Stomach (tissue), 4 donors: Measurements from ENCODE around the gene RNF151.

Experiments used
- CTCF ChIP-seq, 7 experiments: fragments of 450-650 bp in 4 of 7; fragments of 200-600 bp in 3 of 7; sonication (generic) in 3 of 7; IDR thresholded peaks; one replicate each; pipeline ENCODE4 v1.5.1; 2016 to 2019; ENCODE audit warnings: antibody characterized with exemption in 7 of 7, control low read depth in 2 of 7, mild to moderate bottlenecking in 1 of 7
- POLR2A ChIP-seq, 4 donors: fragments of 450-650 bp; IDR thresholded peaks; one replicate each; pipeline ENCODE4 v1.6.1; 2016; ENCODE audit warnings: antibody characterized with exemption in 4 of 4, control low read depth in 2 of 4, mild to moderate bottlenecking in 1 of 4, moderate library complexity in 1 of 4
- POLR2AphosphoS5 ChIP-seq, 3 donors: sonication (generic); formaldehyde crosslinking; IDR thresholded peaks; one replicate each; pipeline ENCODE4 v1.6.1; 2016; ENCODE audit warnings: antibody characterized with exemption in 3 of 3

- TF ChIP-seq CTCF (IDR thresholded peaks at IDR 0.05) (no peak), POLR2A (IDR thresholded peaks at IDR 0.05) (no peak), POLR2AphosphoS5 (IDR thresholded peaks at IDR 0.05) (no peak)
Measured at GRCh38 chr16:1990351-1991134, 23.9 kb downstream of the RNF151 start.
